Measurements from ENCODE around the gene EYA2.

DNA sequence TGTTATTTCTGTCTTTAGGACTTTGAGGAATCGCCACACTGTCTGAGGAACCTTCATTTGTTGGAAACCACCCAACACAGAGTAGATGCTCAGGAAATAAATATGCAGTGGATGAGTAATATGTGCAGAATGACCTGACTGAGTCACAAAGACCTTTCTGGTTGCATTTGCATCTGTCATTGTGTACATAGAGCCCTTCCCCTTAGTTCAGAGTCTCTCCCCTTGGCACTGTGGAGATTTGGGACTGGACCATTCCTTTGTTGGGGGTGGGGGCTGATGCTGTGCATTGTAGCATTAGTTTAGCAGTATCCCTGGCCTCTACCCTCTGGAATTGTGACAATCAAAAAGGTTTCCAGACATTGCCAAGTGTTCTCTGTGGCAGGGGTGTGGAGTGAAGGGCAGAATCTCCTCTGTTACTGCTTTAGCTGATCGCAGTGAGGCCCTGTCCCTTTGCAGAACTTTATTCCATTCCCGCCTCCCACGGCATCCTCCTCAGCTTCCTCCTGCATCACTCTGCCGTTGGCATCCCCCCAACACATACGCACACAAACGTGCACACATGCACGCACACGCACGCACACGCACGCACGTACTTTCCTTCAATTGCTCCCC is 64.5 kb downstream of the EYA2 start:
- TF ChIP-seq, protein P1, sequence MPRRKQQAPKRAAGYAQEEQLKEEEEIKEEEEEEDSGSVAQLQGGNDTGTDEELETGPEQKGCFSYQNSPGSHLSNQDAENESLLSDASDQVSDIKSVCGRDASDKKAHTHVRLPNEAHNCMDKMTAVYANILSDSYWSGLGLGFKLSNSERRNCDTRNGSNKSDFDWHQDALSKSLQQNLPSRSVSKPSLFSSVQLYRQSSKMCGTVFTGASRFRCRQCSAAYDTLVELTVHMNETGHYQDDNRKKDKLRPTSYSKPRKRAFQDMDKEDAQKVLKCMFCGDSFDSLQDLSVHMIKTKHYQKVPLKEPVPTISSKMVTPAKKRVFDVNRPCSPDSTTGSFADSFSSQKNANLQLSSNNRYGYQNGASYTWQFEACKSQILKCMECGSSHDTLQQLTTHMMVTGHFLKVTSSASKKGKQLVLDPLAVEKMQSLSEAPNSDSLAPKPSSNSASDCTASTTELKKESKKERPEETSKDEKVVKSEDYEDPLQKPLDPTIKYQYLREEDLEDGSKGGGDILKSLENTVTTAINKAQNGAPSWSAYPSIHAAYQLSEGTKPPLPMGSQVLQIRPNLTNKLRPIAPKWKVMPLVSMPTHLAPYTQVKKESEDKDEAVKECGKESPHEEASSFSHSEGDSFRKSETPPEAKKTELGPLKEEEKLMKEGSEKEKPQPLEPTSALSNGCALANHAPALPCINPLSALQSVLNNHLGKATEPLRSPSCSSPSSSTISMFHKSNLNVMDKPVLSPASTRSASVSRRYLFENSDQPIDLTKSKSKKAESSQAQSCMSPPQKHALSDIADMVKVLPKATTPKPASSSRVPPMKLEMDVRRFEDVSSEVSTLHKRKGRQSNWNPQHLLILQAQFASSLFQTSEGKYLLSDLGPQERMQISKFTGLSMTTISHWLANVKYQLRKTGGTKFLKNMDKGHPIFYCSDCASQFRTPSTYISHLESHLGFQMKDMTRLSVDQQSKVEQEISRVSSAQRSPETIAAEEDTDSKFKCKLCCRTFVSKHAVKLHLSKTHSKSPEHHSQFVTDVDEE (CRISPR knock-in tag; IDR thresholded peaks at IDR 0.05), result no peak
- TF ChIP-seq, protein P2, sequence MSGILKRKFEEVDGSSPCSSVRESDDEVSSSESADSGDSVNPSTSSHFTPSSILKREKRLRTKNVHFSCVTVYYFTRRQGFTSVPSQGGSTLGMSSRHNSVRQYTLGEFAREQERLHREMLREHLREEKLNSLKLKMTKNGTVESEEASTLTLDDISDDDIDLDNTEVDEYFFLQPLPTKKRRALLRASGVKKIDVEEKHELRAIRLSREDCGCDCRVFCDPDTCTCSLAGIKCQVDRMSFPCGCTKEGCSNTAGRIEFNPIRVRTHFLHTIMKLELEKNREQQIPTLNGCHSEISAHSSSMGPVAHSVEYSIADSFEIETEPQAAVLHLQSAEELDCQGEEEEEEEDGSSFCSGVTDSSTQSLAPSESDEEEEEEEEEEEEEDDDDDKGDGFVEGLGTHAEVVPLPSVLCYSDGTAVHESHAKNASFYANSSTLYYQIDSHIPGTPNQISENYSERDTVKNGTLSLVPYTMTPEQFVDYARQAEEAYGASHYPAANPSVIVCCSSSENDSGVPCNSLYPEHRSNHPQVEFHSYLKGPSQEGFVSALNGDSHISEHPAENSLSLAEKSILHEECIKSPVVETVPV (CRISPR knock-in tag; IDR thresholded peaks at IDR 0.05), result no peak
- no peak for TF ChIP-seq TOX (CRISPR knock-in tag; IDR thresholded peaks at IDR 0.05; ENCODE audit: borderline replicate concordance)
- TF ChIP-seq PPARA (CRISPR knock-in tag; IDR thresholded peaks at IDR 0.05; ENCODE audit: borderline replicate concordance), result no peak
- no peak for TF ChIP-seq OSR1 (CRISPR knock-in tag; IDR thresholded peaks at IDR 0.05)
- no peak for TF ChIP-seq ZC3H10 (CRISPR knock-in tag; IDR thresholded peaks at IDR 0.05)
- TF ChIP-seq, protein P3, sequence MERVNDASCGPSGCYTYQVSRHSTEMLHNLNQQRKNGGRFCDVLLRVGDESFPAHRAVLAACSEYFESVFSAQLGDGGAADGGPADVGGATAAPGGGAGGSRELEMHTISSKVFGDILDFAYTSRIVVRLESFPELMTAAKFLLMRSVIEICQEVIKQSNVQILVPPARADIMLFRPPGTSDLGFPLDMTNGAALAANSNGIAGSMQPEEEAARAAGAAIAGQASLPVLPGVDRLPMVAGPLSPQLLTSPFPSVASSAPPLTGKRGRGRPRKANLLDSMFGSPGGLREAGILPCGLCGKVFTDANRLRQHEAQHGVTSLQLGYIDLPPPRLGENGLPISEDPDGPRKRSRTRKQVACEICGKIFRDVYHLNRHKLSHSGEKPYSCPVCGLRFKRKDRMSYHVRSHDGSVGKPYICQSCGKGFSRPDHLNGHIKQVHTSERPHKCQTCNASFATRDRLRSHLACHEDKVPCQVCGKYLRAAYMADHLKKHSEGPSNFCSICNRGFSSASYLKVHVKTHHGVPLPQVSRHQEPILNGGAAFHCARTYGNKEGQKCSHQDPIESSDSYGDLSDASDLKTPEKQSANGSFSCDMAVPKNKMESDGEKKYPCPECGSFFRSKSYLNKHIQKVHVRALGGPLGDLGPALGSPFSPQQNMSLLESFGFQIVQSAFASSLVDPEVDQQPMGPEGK (CRISPR knock-in tag; IDR thresholded peaks at IDR 0.05; ENCODE audit: borderline replicate concordance), result no peak
- TF ChIP-seq, protein P4, sequence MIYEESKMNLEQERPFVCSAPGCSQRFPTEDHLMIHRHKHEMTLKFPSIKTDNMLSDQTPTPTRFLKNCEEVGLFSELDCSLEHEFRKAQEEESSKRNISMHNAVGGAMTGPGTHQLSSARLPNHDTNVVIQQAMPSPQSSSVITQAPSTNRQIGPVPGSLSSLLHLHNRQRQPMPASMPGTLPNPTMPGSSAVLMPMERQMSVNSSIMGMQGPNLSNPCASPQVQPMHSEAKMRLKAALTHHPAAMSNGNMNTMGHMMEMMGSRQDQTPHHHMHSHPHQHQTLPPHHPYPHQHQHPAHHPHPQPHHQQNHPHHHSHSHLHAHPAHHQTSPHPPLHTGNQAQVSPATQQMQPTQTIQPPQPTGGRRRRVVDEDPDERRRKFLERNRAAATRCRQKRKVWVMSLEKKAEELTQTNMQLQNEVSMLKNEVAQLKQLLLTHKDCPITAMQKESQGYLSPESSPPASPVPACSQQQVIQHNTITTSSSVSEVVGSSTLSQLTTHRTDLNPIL (CRISPR knock-in tag; IDR thresholded peaks at IDR 0.05; ENCODE audit: low read depth), result no peak
- TF ChIP-seq ZFP30 (CRISPR knock-in tag; IDR thresholded peaks at IDR 0.05), result no peak
- TF ChIP-seq ZFP3 (CRISPR knock-in tag; IDR thresholded peaks at IDR 0.05), result no peak
- no peak for TF ChIP-seq TCF4 (CRISPR knock-in tag; IDR thresholded peaks at IDR 0.05; ENCODE audit: borderline replicate concordance)
- no peak for TF ChIP-seq ISL1 (CRISPR knock-in tag; IDR thresholded peaks at IDR 0.05)
- TF ChIP-seq ESRRG (CRISPR knock-in tag; IDR thresholded peaks at IDR 0.05), result no peak

All from SK-N-SH treated with all-trans-retinoic acid at 6 μM for 48 hours (cell line).